K562 (cell line): ENCODE data around the gene ADCY5.

Experiments used
- CBFB ChIP-seq: sonication (generic); formaldehyde crosslinking; IDR thresholded peaks from 2 replicates; pipeline ENCODE4 v1.4.0; 2020; ENCODE audit warnings: mild to moderate bottlenecking, missing genetic modification reagents
- JUN ChIP-seq, 2 experiments: sonication (generic) in 1 of 2; formaldehyde crosslinking in 1 of 2; IDR thresholded peaks; 2 replicates each; pipeline versions ENCODE4 v1.6.1 to v1.8.0; 2012 to 2022; ENCODE audit warnings: borderline replicate concordance in 2 of 2, mild to moderate bottlenecking in 2 of 2, improper control_type of control experiment in 1 of 2, low read depth in 1 of 2, low read length in 1 of 2, missing genetic modification reagents in 1 of 2
- JUNB ChIP-seq: fragments of 450-650 bp; formaldehyde crosslinking; conservative IDR thresholded peaks from 2 replicates; pipeline ENCODE4 v1.4.0; 2020; ENCODE audit warnings: mild to moderate bottlenecking
- SRSF9 ChIP-seq: fragments of 200-400 bp; formaldehyde crosslinking; IDR thresholded peaks from 2 replicates; pipeline ENCODE4 v1.6.1; 2017; ENCODE audit warnings: low read depth, low read length, borderline replicate concordance
- ZBTB8A ChIP-seq: fragments of 450-650 bp; IDR thresholded peaks from 2 replicates; pipeline ENCODE4 v1.6.1; 2018; ENCODE audit warnings: mild to moderate bottlenecking, moderate library complexity; ENCODE audit not compliant: partially characterized antibody
- TF ChIP-seq, protein P1 (sequence below), 3 experiments: IDR thresholded peaks in 2 of 3; conservative IDR thresholded peaks in 1 of 3; 2 replicates each; pipeline ENCODE4 v1.5.1; 2011 to 2012; ENCODE audit warnings: low read length in 3 of 3, mild to moderate bottlenecking in 3 of 3, control low read depth in 2 of 3, improper control_type of control experiment in 1 of 3, inconsistent platforms in 1 of 3, low read depth in 1 of 3, mixed read lengths in 1 of 3, moderate library complexity in 1 of 3; ENCODE audit not compliant: insufficient read depth in 2 of 3
- TF ChIP-seq, protein P2 (sequence below): fragments of 450-650 bp; IDR thresholded peaks from 2 replicates; pipeline ENCODE4 v1.7.1; 2018; ENCODE audit warnings: mild to moderate bottlenecking, low read depth; ENCODE audit not compliant: partially characterized antibody

DNA sequence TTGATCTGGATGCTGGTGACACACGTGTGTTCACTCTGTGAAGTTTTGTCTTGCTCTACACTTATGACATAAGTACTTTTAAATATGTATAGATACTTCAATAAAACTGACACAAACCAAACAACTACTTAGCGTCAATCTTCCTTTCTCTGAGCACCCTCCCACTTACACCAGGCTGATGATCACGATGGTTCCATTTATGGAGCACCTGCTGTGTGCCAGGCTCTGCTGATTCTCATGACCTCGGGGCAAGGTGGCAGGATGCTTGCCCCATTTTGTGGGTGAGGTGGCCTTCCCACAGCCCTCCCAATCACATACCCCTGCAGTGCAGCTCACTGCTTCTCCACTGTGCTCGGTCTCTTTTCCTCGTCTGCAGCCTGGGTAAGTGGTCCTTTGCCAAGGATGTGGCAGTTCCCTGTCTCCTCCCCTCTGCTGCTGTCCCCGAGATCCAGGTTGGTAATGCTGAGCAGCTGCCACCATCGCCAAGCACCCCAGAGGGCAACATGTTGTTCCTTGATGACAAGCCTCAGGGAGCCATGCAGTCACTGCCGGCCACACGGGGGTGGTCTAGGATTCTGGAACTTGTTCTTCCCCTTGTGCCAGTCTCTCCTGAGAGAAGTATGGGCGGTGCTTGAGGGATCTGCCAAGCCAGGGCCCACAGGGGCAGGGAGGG, 20.6 kb upstream of the ADCY5 start:
- TF ChIP-seq, protein P1, sequence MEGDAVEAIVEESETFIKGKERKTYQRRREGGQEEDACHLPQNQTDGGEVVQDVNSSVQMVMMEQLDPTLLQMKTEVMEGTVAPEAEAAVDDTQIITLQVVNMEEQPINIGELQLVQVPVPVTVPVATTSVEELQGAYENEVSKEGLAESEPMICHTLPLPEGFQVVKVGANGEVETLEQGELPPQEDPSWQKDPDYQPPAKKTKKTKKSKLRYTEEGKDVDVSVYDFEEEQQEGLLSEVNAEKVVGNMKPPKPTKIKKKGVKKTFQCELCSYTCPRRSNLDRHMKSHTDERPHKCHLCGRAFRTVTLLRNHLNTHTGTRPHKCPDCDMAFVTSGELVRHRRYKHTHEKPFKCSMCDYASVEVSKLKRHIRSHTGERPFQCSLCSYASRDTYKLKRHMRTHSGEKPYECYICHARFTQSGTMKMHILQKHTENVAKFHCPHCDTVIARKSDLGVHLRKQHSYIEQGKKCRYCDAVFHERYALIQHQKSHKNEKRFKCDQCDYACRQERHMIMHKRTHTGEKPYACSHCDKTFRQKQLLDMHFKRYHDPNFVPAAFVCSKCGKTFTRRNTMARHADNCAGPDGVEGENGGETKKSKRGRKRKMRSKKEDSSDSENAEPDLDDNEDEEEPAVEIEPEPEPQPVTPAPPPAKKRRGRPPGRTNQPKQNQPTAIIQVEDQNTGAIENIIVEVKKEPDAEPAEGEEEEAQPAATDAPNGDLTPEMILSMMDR (IDR thresholded peaks at IDR 0.05 in 2 of 3, conservative IDR thresholded peaks at IDR 0.05 in 1 of 3; ENCODE audit: insufficient read depth in 2 of 3, low read depth in 1 of 3, low read length in 3 of 3) = no peak
- TF ChIP-seq JUN (IDR thresholded peaks at IDR 0.05; ENCODE audit: borderline replicate concordance, low read depth, low read length) = no peak
- no peak for TF ChIP-seq JUN (CRISPR knock-in tag; IDR thresholded peaks at IDR 0.05; ENCODE audit: borderline replicate concordance)
- TF ChIP-seq JUNB (CRISPR knock-in tag) = no peak
- TF ChIP-seq, protein P2, sequence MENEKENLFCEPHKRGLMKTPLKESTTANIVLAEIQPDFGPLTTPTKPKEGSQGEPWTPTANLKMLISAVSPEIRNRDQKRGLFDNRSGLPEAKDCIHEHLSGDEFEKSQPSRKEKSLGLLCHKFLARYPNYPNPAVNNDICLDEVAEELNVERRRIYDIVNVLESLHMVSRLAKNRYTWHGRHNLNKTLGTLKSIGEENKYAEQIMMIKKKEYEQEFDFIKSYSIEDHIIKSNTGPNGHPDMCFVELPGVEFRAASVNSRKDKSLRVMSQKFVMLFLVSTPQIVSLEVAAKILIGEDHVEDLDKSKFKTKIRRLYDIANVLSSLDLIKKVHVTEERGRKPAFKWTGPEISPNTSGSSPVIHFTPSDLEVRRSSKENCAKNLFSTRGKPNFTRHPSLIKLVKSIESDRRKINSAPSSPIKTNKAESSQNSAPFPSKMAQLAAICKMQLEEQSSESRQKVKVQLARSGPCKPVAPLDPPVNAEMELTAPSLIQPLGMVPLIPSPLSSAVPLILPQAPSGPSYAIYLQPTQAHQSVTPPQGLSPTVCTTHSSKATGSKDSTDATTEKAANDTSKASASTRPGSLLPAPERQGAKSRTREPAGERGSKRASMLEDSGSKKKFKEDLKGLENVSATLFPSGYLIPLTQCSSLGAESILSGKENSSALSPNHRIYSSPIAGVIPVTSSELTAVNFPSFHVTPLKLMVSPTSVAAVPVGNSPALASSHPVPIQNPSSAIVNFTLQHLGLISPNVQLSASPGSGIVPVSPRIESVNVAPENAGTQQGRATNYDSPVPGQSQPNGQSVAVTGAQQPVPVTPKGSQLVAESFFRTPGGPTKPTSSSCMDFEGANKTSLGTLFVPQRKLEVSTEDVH = no peak
- TF ChIP-seq SRSF9 = no peak
- TF ChIP-seq CBFB = no peak
- no peak for TF ChIP-seq ZBTB8A
